Activated CD4-positive, alpha-beta T cell treated with anti-CD3 and anti-CD28 coated beads, Interleukin-2, amount 10 ng/mL, durations not matched to agents 7 days and 5 days (primary cell): Measurements from ENCODE around the gene LPP. TPM values are rescaled to one million over a fixed set of nuclear protein-coding genes. Genes with fewer than 3 reads are reported as not detected.

Source experiments
- CTCF ChIA-PET: fragments of 350-600 bp; sonication (Branson Sonifier 250); formaldehyde crosslinking; loops from one replicate; lab custom pipeline; 2021; ENCODE audit warnings: antibody characterized with exemption; lab: Charles Lee
- POLR2A ChIA-PET: fragments of 350-600 bp; sonication (Branson Sonifier 250); formaldehyde crosslinking; loops from one replicate; lab custom pipeline; 2021; ENCODE audit warnings: antibody characterized with exemption; lab: Charles Lee
- DNase-seq: peaks from one replicate; pipeline ENCODE4 v3.0.0-alpha.2; 2020
- H3K27ac Mint-ChIP-seq: one replicate; pipeline ENCODE4 v1.8.0; 2021; ENCODE audit warnings: mild to moderate bottlenecking, moderate library complexity, mixed read lengths
- H3K27me3 Mint-ChIP-seq: one replicate; pipeline ENCODE4 v1.8.0; 2021; ENCODE audit warnings: mixed read lengths
- H3K36me3 Mint-ChIP-seq: one replicate; pipeline ENCODE4 v1.8.0; 2021; ENCODE audit warnings: low read depth, mixed read lengths
- H3K4me1 Mint-ChIP-seq: one replicate; pipeline ENCODE4 v1.8.0; 2021; ENCODE audit warnings: mixed read lengths
- H3K4me3 Mint-ChIP-seq: one replicate; pipeline ENCODE4 v1.8.0; 2021; ENCODE audit warnings: mild to moderate bottlenecking, moderate library complexity, mixed read lengths
- H3K9me3 Mint-ChIP-seq: one replicate; pipeline ENCODE4 v1.8.0; 2021; ENCODE audit warnings: mixed read lengths
- total RNA-seq, 2 experiments: library from RNA; stranded (reverse); gene quantifications; one replicate each; pipeline ENCODE4 v1.2.3, GENCODE V29; 2021

Gene LPP
- total RNA-seq, 2 experiments from 2014 or later, result 63.6 to 70.3 TPM

DNA sequence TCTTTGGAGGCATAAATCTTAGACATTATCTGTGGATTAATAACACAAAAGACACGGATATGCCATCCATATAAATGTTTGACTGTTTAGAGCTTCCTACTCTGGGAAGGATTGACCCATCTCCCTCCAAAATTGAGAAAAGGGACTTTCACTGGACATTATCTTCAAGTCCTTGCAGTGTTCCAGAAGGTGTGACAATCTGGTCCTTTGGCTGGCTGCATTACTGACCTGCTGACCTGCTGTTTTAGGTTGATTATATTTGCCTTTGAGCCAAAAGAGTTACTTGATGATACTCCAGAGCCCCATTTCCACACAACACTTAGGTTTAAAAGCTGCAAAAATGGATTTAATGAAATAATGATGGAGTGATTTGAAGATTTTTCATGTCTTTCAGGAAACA is 504.6 kb downstream of the LPP start:
- no peaks in the 10 kb centered on the region for H3K36me3 Mint-ChIP-seq
- H3K4me3 Mint-ChIP-seq, result no peak overlapping the region
- ChIA-PET POLR2A (no interaction called here), CTCF (no interaction called here)
- H3K9me3 Mint-ChIP-seq, result peaks cover 3% of the 10 kb centered on the region
- H3K27ac Mint-ChIP-seq, result no peak overlapping the region
- no peak for DNase-seq
- no peaks in the 10 kb centered on the region for H3K27me3 Mint-ChIP-seq
- peaks cover 2% of the 10 kb centered on the region for H3K4me1 Mint-ChIP-seq

DNA sequence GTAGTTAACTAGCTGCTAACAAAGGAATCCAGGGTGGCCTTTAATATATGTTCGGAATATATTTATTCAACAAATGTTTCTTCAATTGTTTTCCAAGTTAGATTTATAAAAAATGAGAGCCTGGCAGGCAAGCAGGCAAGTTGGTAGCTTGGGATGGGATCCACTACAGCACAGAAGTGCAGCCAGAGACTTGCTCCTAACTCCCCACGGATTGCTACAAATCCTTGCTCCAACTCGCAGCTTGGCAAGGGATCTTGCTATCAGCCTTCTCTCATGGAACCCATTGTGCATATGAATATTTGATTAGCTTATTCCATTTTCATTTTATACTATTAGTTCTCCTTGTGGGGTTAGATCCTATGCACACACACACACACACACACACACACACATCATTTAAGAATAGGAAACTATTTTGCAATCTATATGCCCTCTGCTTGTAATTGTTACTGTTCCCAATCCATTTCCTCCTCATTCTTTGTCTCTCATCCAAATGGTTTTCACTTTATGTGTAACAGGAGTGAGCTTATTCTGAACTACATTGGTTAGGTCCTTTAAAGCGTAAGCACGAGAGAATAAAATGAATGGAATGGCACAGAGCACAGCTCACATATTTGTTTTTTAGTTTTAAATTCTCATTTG is 505.6 kb downstream of the LPP start:
- no peak for DNase-seq
- H3K9me3 Mint-ChIP-seq, result no peaks in the 10 kb centered on the region
- H3K4me1 Mint-ChIP-seq, result peaks cover 2% of the 10 kb centered on the region
- H3K27me3 Mint-ChIP-seq, result no peaks in the 10 kb centered on the region
- no peak overlapping the region for H3K4me3 Mint-ChIP-seq
- H3K27ac Mint-ChIP-seq, result no peak overlapping the region
- H3K36me3 Mint-ChIP-seq, result no peaks in the 10 kb centered on the region
- ChIA-PET CTCF (interaction anchor here (1.0 to 1.8 kb wide), 3 partner anchors 25 to 919 kb away, joined by 3 to 7 read pairs (median 3); no protein-coding TSS in a partner anchor), POLR2A (interaction anchor here (0.7 kb wide), 1 partner anchor 236 kb away, joined by 4 read pairs; no protein-coding TSS in a partner anchor)

GRCh38 chr3:188660415-188660814 is 506.5 kb downstream of the LPP start:
- ChIA-PET CTCF (interaction anchor here (1.0 to 1.8 kb wide), 3 partner anchors 24 to 920 kb away, joined by 3 to 7 read pairs (median 3); no protein-coding TSS in a partner anchor), POLR2A (interaction anchor here (0.7 kb wide), 1 partner anchor 236 kb away, joined by 4 read pairs; no protein-coding TSS in a partner anchor)
- DNase-seq, result no peak
- Mint-ChIP-seq H3K4me1 (peaks cover 2% of the 10 kb centered on the region), H3K9me3 (no peaks in the 10 kb centered on the region), H3K27ac (no peak overlapping the region), H3K4me3 (no peak overlapping the region), H3K36me3 (no peaks in the 10 kb centered on the region), H3K27me3 (no peaks in the 10 kb centered on the region)

GRCh38 chr3:188661806-188662205 is 507.8 kb downstream of the LPP start:
- Mint-ChIP-seq H3K27me3 (no peaks in the 10 kb centered on the region), H3K4me1 (no peaks in the 10 kb centered on the region), H3K36me3 (no peaks in the 10 kb centered on the region), H3K27ac (no peak overlapping the region), H3K9me3 (no peaks in the 10 kb centered on the region), H3K4me3 (no peak overlapping the region)
- ChIA-PET POLR2A (no interaction called here), CTCF (no interaction called here)
- no peak for DNase-seq

DNA sequence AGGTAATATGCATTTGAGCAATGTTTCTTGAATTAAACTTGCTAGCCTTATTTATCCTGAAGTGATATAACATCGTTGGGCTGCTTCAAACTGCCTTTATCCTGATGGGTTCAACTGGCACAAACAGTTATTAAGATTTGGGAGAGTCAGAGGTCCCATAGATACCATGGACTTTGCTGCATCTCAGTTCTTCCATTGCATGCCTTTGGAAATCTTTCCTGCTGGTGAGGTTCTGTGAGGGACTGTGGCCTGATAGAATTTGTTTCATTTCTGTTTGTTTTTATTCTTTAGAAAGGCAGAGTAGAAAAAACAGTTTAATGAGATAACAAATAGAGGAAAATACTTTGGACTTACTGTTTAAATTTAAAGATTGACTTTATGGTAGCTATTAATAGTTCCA is 508.3 kb downstream of the LPP start:
- CTCF ChIA-PET, result no interaction called here
- no peak overlapping the region for H3K4me3 Mint-ChIP-seq
- POLR2A ChIA-PET, result no interaction called here
- DNase-seq, result no peak
- H3K27me3 Mint-ChIP-seq, result no peaks in the 10 kb centered on the region
- no peaks in the 10 kb centered on the region for H3K9me3 Mint-ChIP-seq
- H3K27ac Mint-ChIP-seq, result no peak overlapping the region
- no peaks in the 10 kb centered on the region for H3K4me1 Mint-ChIP-seq
- no peaks in the 10 kb centered on the region for H3K36me3 Mint-ChIP-seq

DNA sequence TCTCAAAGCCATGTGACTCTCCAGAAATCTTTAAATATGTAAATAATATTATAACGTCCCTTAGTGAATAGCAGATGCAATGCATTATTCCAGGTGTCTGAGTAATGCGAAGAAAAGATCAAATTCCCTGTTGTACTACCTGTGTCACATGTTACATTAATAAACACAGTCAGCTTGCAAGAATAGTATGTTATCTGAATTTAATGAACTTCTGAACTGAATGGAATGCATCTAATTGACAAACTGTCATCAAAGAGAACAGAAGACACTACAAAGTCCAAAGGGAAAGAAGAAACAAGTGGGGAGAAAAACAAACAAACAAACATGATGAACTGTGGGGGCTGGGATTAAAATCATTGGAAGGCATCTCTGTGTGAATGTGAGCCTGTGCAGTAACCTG is 508.8 kb downstream of the LPP start:
- no peak for DNase-seq
- Mint-ChIP-seq H3K27ac (no peak overlapping the region), H3K9me3 (no peaks in the 10 kb centered on the region), H3K36me3 (no peaks in the 10 kb centered on the region), H3K4me1 (no peaks in the 10 kb centered on the region), H3K27me3 (no peaks in the 10 kb centered on the region), H3K4me3 (no peak overlapping the region)
- ChIA-PET CTCF (interaction anchor here (2.1 kb wide), 1 partner anchor 923 kb away, joined by 4 read pairs; no protein-coding TSS in a partner anchor), POLR2A (no interaction called here)

- CTCF ChIA-PET, result interaction anchor here (0.5 to 2.1 kb wide), 3 partner anchors 101 to 924 kb away, joined by 3 to 4 read pairs (median 3); no protein-coding TSS in a partner anchor
- POLR2A ChIA-PET, result no interaction called here
- no peaks in the 10 kb centered on the region for H3K36me3 Mint-ChIP-seq
- no peaks in the 10 kb centered on the region for H3K27me3 Mint-ChIP-seq
- no peaks in the 10 kb centered on the region for H3K9me3 Mint-ChIP-seq
- DNase-seq, result no peak
- H3K4me3 Mint-ChIP-seq, result no peak overlapping the region
- H3K27ac Mint-ChIP-seq, result no peak overlapping the region
- H3K4me1 Mint-ChIP-seq, result no peaks in the 10 kb centered on the region
These were observed 509.9 kb downstream of the LPP start for GRCh38 chr3:188663839-188664238.

DNA sequence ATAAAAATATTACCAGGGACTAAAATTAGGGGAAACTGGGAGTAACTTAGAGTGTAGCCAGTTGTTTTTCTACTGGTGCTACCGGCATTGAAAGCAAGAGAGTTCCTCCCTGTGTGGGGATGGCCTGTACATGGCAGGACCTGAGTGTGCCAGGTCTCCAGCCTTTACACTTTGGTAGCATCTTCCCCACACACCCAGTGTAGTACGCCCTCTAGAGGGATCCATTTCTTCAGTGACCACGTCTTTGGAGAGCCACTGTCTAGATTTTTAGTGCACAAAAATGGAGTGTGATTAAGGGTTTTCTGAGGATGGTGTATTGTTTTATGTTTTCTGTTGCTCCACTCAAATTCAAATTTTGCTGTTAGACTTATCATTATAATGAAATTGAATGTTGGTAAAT is 510.8 kb downstream of the LPP start:
- ChIA-PET CTCF (interaction anchor here (2.1 kb wide), 1 partner anchor 925 kb away, joined by 4 read pairs; no protein-coding TSS in a partner anchor), POLR2A (no interaction called here)
- no peak for DNase-seq
- H3K27ac Mint-ChIP-seq, result no peak overlapping the region
- no peaks in the 10 kb centered on the region for H3K4me1 Mint-ChIP-seq
- no peaks in the 10 kb centered on the region for H3K36me3 Mint-ChIP-seq
- no peaks in the 10 kb centered on the region for H3K9me3 Mint-ChIP-seq
- H3K4me3 Mint-ChIP-seq, result no peak overlapping the region
- H3K27me3 Mint-ChIP-seq, result no peaks in the 10 kb centered on the region

- Mint-ChIP-seq H3K9me3 (no peaks in the 10 kb centered on the region), H3K4me3 (no peak overlapping the region), H3K4me1 (peaks cover 9% of the 10 kb centered on the region), H3K27me3 (no peaks in the 10 kb centered on the region), H3K27ac (no peak overlapping the region), H3K36me3 (no peaks in the 10 kb centered on the region)
- no peak for DNase-seq
- ChIA-PET POLR2A (interaction anchor here (0.6 to 0.7 kb wide), 2 partner anchors 11 to 322 kb away, joined by 3 to 5 read pairs; no protein-coding TSS in a partner anchor), CTCF (interaction anchor here (0.6 to 1.0 kb wide), 5 partner anchors 40 to 540 kb away, joined by 3 to 7 read pairs (median 3); no protein-coding TSS in a partner anchor)
These were observed 514.0 kb downstream of the LPP start for GRCh38 chr3:188667926-188668325.

GRCh38 chr3:188670446-188670845 is 516.5 kb downstream of the LPP start:
- Mint-ChIP-seq H3K9me3 (no peaks in the 10 kb centered on the region), H3K27ac (no peak overlapping the region), H3K4me3 (no peak overlapping the region), H3K36me3 (no peaks in the 10 kb centered on the region), H3K27me3 (no peaks in the 10 kb centered on the region), H3K4me1 (peaks cover 9% of the 10 kb centered on the region)
- CTCF ChIA-PET, result interaction anchor here (0.6 kb wide), 1 partner anchor 204 kb away, joined by 3 read pairs; no protein-coding TSS in a partner anchor
- POLR2A ChIA-PET, result no interaction called here
- no peak for DNase-seq

GRCh38 chr3:188671971-188672370 is 518.0 kb downstream of the LPP start:
- Mint-ChIP-seq H3K36me3 (no peaks in the 10 kb centered on the region), H3K9me3 (peaks cover 4% of the 10 kb centered on the region), H3K27ac (no peak overlapping the region), H3K27me3 (no peaks in the 10 kb centered on the region), H3K4me1 (peaks cover 9% of the 10 kb centered on the region), H3K4me3 (no peak overlapping the region)
- no peak for DNase-seq
- ChIA-PET POLR2A (no interaction called here), CTCF (interaction anchor here (0.7 kb wide), 2 partner anchors 180 to 207 kb away, joined by 3 read pairs; no protein-coding TSS in a partner anchor)

- Mint-ChIP-seq H3K36me3 (no peaks in the 10 kb centered on the region), H3K27me3 (no peaks in the 10 kb centered on the region), H3K9me3 (peaks cover 4% of the 10 kb centered on the region), H3K27ac (no peak overlapping the region), H3K4me1 (peaks cover 9% of the 10 kb centered on the region), H3K4me3 (no peak overlapping the region)
- DNase-seq, result no peak
- ChIA-PET CTCF (interaction anchor here (0.7 to 1.3 kb wide), 3 partner anchors 10 to 932 kb away, joined by 3 to 7 read pairs (median 4); no protein-coding TSS in a partner anchor), POLR2A (no interaction called here)
These were observed 518.9 kb downstream of the LPP start for GRCh38 chr3:188672840-188673239.

- no peak overlapping the region for H3K4me3 Mint-ChIP-seq
- peaks cover 9% of the 10 kb centered on the region for H3K4me1 Mint-ChIP-seq
- no peak for DNase-seq
- no peak overlapping the region for H3K27ac Mint-ChIP-seq
- ChIA-PET POLR2A (no interaction called here), CTCF (interaction anchor here (0.6 to 1.5 kb wide), 5 partner anchors 9 to 933 kb away, joined by 3 to 7 read pairs (median 3); no protein-coding TSS in a partner anchor)
- peaks cover 4% of the 10 kb centered on the region for H3K9me3 Mint-ChIP-seq
- no peaks in the 10 kb centered on the region for H3K27me3 Mint-ChIP-seq
- H3K36me3 Mint-ChIP-seq, result no peaks in the 10 kb centered on the region
These were observed 519.8 kb downstream of the LPP start for GRCh38 chr3:188673646-188674186.
